ENCODE data around the gene SFPQ.
"Not testable (repeated sequence)": the region's sequence is repeated elsewhere in the genome, so short reads cannot be mapped to it uniquely, and the experiment has no call there.

The SFPQ gene

DNA sequence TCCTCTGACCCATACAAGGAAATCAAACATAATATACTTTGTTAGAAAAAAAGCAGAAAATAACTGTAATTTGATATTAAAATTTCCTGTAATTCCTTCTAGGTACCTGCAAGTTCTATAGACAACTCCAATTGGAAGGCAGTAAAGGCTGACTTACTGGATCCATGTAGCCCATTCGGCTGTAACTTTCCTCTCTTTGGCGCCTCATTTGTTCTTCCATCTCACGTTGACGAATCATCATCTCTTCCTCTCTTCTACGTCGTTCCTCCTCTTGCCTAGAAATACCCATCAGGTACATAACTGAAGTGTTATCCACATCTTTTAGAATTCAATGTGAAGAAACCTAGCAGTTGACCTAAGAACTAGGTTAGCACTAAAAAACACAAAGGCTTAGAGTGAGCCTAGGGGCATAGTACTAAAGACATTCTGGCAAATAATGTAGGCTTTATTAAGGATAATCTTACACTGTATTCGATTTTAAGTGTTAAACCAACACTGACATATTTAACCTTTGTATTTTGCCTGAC, 5.1 kb downstream of the SFPQ start:
- DNase-seq: no peak

DNA sequence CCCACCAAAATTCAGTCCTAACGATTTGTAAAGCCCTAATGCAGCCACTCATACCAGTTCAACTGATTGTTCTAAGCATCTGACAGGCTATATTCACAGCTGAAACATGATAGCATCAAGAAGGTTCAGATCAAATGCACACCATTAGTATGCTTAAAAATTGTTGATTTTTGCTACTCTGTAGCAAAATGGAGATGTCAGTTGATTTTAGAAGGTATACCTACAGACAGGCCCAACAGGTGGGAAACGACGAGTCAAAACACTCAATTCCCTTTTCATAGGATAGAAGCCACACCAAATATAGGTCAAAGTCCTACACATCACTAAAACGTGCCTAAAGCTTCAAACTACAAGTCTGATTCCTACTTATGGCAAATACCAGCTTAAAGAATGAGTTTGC, 6.7 kb downstream of the SFPQ start:
- no peak for DNase-seq

DNA sequence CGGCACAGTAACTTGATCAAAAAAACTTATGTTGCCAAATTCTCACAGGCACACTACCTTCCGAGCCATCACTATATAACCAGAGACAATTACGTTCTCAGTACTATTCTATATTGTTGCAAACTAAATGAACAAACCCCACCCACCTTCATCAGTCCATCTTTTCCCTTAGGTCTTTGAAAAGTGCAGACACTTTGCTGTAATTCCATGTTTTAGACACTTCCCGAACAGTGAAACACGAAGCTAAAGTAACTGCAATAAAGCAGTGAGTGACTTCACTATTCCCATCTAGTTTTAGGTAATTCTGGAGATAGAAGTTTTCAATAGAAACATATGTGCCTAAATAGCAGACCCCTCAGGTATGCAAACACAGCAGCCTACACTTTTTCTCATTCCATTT, 7.7 kb downstream of the SFPQ start:
- DNase-seq: no peak

DNA sequence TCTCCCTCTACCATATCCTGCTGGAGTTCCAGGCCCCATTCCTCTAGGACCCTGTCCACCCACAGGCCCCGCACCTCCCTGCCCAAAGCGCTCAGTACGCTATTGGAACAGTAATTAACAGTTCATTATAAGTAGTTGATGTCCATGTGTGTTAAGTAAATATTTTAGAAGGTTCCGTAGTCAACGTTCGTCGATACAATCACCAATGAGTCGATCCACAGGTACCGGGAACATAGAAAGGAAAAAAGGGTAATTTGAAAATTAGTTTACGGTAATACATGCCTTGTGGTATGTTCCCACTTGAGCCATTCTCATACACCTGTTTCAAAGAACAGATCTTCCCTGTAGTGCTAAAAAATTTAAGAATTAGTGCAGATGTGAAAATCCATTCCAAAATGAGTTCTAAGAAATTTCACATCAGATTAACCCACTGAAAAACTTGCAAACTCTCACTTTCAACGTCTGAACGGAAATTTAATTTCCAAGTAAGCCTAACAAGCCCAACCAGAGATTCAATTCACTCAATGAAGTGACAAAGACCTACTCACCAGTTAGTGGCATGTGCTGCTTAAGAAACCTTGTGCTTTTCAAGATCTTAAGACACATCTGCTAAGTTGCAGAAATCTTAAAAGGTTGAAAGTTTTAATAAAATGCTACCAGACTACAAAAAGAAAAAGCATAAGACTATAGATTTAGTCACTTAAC, 8.3 kb downstream of the SFPQ start:
- no peak for DNase-seq

DNA sequence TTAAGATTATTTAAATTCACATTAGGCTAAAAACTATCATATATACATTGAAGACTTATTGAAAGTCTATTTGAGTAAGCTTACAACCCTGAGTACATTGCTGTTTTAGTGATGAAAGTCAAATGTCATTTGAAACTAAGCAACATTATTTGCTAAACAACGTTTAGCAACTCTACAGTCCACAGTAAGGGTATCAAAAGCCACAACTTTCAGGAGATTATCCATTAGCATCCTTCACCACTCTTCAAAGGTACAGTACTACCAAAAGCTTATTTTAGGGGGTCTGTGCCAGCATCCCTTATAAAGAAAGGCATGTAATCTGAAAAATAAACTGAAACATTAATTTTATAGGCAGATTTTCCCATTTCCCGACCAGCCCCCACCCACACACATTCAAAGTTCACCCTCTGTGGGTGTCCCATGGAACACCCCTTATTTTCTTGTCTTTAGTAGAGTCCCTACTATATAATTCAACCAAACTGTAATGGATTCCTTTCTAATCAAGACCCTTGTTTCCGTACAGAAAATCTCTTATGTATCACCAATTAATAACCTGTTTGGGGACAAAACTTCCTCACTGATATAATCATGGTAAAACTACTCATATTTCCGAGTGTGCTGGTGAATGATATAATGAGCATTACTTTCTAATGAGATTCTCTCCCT, 11.0 kb downstream of the SFPQ start:
- DNase-seq: no peak

DNA sequence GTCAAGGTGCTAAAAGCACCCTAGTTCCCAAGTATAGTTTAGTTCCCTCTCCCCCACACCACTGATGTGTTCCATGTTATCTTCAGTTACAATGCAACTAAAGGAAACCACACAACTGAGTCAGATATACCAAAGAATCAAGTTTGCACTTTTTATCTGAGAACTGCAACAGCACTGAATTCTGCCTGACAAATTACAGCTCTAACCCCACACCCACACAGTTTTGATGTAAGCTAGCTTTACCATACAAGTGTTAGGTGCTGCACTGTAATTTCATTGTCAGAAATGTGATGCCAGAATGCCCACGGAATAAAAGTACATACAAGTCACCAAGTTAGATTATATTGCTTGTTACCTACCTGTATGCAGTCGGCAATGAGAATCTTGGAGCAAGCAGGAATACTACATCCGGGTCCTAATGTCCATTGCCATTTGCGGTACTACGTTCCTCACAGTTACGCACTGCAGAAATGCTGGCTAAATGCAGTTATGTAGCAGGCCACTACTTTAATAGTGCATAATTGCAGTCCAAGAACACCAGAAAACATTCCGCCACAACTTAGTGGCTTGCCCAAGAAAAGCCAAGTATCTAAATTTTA, 12.1 kb downstream of the SFPQ start:
- DNase-seq: no peak

DNA sequence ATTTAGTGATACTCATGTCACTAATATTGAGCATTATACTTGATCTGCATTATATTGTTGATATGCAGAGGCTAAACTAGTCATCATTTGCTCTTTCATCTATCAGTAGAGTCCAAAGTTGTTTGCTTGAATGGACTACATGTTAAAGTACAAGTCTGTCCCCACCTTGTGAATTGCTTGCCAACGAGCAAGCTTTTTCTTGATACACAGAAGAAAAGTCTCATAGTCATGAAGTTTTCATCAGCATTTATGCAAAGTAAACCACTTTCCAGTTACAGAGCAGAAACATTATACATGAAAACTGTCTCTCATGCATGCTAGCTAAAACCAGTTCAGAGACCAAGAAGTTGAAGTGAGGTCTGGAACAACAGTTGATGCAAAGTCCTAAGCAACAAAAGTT, 13.0 kb downstream of the SFPQ start:
- no peak for DNase-seq

DNA sequence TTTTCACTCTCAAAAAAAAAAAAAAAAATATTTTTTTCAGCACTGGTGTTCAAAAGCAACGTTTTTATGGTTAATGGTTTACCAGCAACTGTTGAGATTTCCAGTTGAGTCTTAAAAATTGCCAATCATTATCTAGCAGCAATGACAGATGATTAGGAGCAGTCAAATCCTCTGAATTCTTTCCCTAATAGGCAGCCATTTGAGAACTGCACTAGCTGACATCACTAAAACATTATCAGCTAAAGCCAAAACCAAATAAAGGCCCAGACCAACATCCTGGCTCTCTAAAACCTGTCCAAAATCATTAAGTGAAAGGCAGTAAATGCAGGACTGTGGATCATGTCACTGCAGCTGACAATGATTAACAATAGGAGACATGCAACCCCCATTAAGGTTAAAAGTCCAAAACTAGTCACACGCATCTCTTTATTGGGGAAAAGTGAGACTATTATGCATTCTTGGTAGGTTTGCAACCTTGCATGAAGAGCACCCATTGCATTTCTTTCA, 14.0 kb downstream of the SFPQ start:
- DNase-seq: no peak

DNA sequence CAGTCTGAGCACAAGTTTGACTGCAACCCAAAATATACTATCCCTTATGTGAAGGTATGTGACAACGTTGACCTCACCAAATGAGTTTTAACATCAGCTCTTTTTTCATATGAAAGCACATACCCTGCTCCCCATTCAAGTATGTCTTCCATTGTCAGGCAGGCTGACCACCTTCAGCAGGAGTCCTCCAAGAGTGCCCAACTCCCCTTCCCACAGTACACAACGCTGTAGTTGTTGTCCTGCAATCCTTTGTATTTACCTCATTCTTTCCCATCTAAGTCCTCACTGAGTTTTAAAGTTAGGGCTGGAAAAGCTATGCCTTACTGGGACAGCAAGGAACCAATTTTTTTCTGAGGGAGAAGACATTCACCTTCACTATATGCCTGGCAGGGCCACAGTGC, 14.7 kb downstream of the SFPQ start:
- DNase-seq: no peak

DNA sequence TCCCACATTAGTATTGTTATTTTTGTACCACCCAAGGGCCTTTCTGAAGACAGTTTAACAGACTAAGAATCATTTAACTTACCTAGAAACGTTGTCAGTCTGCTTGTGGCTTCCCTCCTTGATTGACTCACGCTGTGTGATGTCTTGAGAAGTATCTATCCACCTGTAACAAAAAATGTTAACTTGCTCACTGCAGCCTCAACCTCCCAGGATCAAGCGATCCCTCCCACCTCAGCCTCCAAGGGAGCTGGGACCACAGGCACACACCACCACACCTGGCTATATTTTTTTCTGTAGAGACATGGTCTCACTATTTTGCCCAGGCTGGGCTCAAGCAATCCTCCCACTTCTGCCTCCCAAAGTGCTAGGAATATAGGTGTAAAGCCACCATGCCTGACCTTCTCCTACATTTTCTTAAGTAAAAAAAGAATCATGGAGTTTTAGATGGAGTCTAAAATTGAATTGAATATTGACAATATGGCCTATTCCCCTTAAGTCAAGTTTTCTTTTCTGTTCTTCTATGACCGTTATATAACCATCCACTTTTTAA, 15.6 kb downstream of the SFPQ start:
- DNase-seq: no peak

DNA sequence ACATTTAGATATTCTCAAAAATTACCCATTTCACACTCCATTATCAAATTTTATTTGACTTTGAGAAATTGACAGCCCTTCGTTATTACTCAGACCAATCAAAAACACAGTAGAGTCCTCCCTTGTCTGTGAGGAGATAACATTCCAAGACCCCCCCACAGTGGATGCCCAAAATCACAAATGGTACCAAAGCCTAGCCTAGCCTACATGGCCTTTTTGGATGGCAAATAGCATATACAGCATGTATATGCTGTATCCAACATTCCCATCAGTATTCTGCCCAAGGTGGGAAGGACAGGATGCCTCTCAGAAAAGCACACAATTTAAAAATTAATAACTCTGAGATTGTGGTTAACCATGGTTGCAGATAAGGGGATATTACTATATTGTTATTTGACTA, 17.3 kb downstream of the SFPQ start:
- no peak for DNase-seq

DNA sequence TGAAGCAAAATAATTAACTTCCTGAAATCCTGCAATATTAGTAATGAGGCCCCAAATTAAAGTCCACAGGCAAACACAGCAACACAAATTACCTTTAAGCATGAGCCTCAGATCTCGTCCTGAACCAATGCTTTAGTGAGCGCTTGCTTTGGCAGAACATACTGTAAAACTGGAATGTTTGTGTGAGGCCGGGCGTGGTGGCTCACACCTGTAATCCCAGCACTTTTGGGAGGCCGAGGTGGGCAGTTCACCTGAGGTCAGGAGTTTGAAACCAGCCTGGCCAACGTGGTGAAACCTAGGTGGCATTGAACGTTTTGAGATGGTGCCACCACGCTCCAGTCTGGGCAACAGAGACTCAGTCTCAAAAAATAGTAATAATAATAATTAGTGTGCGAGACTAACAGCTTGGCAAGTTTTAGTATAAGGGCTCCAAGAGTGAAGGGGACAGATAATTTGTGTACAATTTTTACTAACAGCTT, 17.8 kb downstream of the SFPQ start:
- DNase-seq: no peak

DNA sequence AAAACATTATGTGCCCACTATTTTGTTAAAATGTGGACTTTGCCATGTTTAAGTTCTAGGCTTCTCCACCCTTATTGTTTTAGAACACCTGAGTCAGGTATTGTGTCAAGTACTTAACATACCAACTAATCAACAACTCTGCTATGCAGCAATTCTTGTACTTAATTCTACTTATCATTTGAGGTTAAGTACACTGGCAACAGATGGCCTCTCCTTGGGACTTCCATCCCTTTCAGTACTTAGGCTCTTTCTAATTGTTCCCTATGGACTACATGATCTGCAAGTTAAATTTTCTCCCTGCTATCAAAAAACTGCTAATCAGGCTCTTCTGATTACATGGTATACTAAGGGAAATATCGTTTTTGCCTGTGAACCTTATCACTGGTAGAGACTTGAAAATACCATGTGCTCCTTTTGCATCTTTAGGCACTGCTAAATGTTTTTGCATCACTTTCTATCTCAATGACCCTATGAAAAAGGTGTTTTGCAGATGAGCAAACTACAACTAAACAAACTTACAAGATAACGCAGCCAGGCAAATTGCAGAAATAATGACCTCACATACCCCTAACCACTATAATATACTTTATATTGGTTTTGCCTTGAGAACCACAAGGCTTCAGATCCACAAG, 18.9 kb downstream of the SFPQ start:
- DNase-seq: no peak

DNA sequence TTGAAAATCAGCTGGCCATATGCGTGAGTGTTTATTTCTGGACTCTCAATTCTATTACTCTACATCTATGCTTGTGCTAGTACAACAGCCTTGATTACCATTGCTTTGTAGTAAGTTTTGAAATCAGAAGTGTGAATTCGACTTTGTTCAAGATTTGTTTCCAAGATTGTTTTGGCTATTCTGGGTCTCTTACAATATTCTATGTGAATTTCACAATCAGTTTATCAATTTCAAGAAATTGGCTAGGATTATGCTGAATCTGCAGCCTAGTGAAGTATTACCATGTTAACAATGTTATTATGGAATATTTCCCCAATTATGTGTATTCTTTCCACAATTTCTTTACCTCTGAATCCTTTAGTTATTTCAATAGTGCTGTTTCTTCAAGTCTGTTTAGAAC, 19.5 kb downstream of the SFPQ start:
- no peak for DNase-seq

DNA sequence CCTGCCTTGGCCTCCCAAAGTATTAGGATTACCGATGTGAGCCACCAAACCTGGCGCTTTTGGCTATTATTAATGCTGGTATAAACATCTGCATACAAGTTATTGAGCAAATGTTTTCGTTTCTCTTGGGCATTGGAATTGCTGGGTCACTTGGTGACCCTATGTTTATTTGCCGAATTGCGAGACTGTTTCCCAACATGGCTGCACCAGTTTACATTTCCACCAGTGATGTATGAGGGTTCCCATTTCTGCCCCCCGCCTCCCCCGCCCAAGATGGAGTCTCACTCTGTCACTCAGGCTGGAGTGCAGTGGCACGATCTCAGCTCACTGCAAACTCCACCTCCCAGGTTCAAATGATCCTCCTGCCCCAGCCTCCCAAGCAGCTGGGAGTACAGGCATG, 20.9 kb downstream of the SFPQ start:
- DNase-seq: no peak

DNA sequence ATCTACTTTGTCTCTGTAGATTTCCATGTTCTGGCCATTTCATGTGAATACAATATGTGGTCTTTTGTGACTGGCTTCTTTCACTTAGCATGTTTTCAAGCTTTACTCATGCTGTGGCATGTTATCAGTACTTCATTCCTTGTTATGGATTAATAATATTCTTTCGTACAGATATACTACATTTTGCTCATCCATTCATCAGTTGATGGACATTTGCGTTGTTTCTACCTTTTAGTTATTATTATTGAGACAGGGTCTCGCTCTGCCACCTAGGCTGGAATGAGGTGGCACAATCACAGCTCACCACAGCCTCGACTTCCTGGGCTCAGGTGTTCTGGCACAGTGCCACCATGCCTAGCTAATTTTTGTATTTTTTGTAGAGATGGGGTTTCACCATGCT, 21.4 kb downstream of the SFPQ start:
- DNase-seq: no peak

DNA sequence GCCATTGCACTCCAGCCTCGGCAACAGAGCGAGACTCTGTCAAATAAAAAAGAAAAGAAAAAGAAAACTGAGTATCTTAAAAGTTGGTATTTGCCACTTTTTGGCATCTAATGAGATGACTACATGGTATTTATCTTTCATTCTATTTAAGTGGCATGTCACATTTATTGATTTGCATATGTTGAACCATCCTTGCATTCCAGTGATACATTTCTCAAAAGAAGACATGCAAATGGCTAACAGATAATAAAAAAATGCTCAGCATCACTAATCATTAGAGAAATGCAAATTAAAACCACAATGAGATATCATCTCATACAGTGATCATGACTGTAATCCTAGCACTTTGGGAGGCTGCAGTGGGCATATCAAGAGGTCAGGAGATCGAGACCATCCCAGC, 28.1 kb downstream of the SFPQ start:
- DNase-seq: no peak

DNA sequence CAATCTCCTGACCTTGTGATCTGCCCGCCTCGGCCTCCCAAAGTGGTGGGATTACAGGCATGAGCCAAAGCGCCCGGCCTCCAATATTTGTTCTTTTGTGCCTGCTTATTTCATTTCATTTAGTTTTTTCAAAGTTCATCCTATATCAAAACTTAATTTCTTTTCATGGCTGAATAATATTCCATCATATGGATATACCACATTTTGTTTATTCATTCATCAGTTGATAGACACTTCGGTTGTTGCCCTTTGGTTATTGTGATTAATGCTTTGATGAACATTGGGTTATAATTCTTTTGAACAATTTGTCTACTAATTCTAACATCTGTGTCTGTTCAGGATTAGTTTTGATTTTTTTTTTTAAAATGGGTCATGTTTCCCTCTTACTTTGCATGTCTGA, 41.7 kb downstream of the SFPQ start:
- DNase-seq: no peak

DNA sequence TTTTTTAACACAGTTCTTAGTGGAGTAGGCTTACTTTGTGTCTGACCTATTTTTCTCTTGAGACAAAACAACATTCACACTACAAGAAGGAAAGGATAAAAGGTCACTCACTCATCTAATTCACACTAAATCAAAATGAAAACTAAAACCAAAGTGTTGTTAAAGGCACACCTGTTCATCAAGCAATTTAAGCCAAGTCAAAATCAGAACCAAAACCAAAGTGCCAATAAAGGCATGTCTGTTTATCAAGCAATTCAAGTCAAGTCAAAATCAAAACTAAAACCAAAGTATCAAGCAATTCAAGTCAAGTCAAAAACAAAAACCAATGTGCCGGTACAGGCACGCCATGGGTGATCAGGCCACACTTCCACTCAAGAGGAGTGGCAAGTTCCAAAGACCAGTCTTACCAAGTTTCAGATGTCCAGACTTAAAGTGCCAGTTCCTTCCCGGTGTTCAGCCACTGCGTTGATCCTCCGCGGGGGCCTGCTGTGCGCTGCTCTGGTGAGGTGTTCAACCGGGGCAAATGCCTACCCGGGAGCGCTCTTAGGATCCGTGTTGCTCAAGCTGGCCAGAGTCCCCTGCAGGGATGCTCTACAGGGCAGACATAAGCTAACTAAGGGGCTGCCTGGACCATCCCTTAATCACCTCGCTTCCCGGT, 46.9 kb downstream of the SFPQ start:
- DNase-seq: not testable (repeated sequence)

DNA sequence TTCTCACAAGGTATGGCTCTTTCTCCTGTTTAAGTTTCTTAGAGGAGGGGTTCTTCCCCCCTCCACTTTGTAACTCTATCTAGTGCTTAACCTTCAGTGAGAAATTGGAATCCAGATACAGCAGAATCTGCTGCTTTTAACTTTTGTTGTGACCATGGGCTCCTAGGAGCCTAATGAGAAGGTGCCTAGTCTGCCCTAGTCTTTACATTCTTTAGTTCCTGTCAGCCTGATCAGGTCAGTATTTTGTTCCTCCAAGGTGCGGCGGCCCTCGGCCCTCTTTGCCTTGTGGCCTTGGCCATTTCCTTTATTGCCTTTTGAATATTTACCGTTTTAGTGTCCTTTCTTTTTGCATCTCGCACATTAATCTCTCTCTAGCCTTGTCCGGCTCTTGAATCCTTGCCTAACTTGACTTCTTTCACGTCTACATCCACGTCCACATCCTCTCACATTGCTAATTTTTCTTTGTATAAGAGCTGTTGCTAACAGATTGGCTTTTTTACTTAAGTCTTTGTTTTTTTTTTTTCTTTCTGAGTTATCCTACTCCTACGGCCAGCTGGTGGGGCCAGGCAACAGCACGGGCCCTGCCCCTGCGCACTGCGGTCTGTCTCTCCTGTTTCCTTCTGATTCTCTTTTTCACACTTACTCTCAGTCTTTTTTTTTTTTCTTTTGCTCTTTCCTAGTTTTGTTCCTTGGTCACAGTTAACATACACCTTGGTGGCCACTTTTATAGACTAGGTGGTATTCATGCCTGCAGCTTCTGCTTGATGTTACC, 49.0 kb downstream of the SFPQ start:
- no peak for DNase-seq

DNA sequence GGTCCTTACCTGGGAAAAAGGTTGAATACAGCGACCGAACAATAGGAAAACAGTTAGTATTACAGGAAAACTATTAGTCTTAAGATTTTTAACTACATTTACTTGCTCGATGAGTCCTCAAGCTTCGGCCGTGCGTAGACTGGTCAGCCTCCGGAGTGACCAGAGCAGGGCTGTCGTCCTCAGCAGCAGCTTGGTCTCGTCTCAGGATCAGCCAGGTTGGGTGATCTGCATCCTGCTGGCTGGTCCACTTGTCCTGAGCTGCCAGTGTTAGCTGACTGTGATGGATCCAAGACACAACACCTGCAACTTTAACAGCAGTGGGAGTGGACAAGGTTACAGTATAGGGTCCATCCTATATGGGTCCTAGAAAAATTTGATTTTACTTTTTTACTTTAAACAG, 50.2 kb downstream of the SFPQ start:
- not testable (repeated sequence) for DNase-seq

DNA sequence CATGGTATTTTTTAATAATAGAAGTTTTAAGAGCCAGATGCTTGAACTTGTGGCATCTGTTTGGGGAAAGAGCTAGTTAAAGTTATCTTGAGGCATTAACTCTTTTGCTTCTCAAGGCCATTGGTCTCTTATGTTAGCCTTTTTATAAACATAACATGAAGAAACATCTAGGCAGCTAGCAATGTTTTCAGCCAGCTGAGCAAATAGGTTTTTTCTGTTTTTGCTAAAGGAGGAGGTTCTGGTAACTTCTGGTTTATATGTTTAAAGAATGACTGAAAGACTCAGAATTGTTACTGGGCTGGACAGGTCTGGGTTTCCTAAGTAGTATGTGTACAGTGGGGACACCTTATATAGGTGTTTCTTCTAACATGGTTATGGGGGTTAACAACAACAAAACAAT, 50.7 kb downstream of the SFPQ start:
- DNase-seq: not testable (repeated sequence)

All from CD4-positive, alpha-beta T cell treated with Interleukin-12 subunit alpha and Interleukin-12 subunit beta, for 1 hour (primary cell).